Activated CD4-positive, CD25-positive, alpha-beta regulatory T cell treated with anti-CD3 and anti-CD28 coated beads, Interleukin-2, amount 50 U/mL, for 16 hours (primary cell): ENCODE measurements around the gene ATP5F1A.
A peak's percentile ranks its signal among the peaks of the same experiment; 100 is the strongest.
"Not testable (repeated sequence)": the region's sequence is repeated elsewhere in the genome, so short reads cannot be mapped to it uniquely, and the experiment has no call there.

Experiments
- DNase-seq: peaks from one replicate; pipeline ENCODE4 v3.0.0-alpha.2; 2020; ENCODE audit warnings: low read depth, low spot score

Gene ATP5F1A

GRCh38 chr18:46097801-46098615 is at the start of gene ATP5F1A:
TSS of gene ATP5F1A (minus strand) at chr18:46098296. CDS start at chr18:46098231, 65 bp downstream.
- DNase-seq, result peak; percentile 68

GRCh38 chr18:46141199-46141598 is 43.1 kb upstream of the ATP5F1A start:
- DNase-seq, result no peak

- DNase-seq, result no peak
Observed at GRCh38 chr18:46140173-46140572, 42.1 kb upstream of the ATP5F1A start.

- DNase-seq, result no peak
Observed at GRCh38 chr18:46134920-46135675, 37.0 kb upstream of the ATP5F1A start.

GRCh38 chr18:46133534-46133933 is 35.4 kb upstream of the ATP5F1A start:
- no peak for DNase-seq

- not testable (repeated sequence) for DNase-seq
Observed at GRCh38 chr18:46130549-46130948, 32.5 kb upstream of the ATP5F1A start.

GRCh38 chr18:46130061-46130460 is 32.0 kb upstream of the ATP5F1A start:
- no peak for DNase-seq

GRCh38 chr18:46126625-46127024 is 28.5 kb upstream of the ATP5F1A start:
- DNase-seq, result not testable (repeated sequence)

- DNase-seq, result no peak
Observed at GRCh38 chr18:46113751-46114150, 15.7 kb upstream of the ATP5F1A start.

GRCh38 chr18:46110406-46110805 is 12.3 kb upstream of the ATP5F1A start:
- no peak for DNase-seq

GRCh38 chr18:46109386-46109785 is 11.3 kb upstream of the ATP5F1A start:
- no peak for DNase-seq

GRCh38 chr18:46104128-46104911 is 6.2 kb upstream of the ATP5F1A start, which contains the start of gene HAUS1:
TSS of gene HAUS1 (plus strand) at chr18:46104385. CDS start at chr18:46104412, 27 bp downstream.
- peak; percentile 72 for DNase-seq

- no peak for DNase-seq
Observed at GRCh38 chr18:46099463-46099862, 1.4 kb upstream of the ATP5F1A start.

GRCh38 chr18:46098616-46098933 is 479 bp upstream of the ATP5F1A start:
- DNase-seq, result no peak

GRCh38 chr18:46097431-46097800 is 680 bp downstream of the ATP5F1A start:
- DNase-seq, result no peak

- no peak for DNase-seq
Observed at GRCh38 chr18:46096651-46097300, 1.3 kb downstream of the ATP5F1A start.

- no peak for DNase-seq
Observed at GRCh38 chr18:46095532-46095931, 2.6 kb downstream of the ATP5F1A start.

GRCh38 chr18:46088501-46088900 is 9.6 kb downstream of the ATP5F1A start:
- DNase-seq, result not testable (repeated sequence)

- no peak for DNase-seq
Observed at GRCh38 chr18:46084431-46084830, 13.7 kb downstream of the ATP5F1A start.

GRCh38 chr18:46080156-46080555 is 17.9 kb downstream of the ATP5F1A start:
- no peak for DNase-seq

- DNase-seq, result no peak
Observed at GRCh38 chr18:46079336-46079735, 18.8 kb downstream of the ATP5F1A start.
